M059J (cell line): Measurements from ENCODE around the gene CETN3. TPM values are rescaled to one million over a fixed set of nuclear protein-coding genes. Genes with fewer than 3 reads are reported as not detected.

Source experiments
- total RNA-seq: library from RNA; depleted of rRNA; stranded (reverse); fragments of >200 nt; shearing (Covaris generic); gene quantifications from 2 replicates; pipeline ENCODE4 v1.2.3, GENCODE V29; 2014; rRNA removed

Gene CETN3
- total RNA-seq, 1 experiment from 2014 or later, result 33.2 TPM

Other genes starting within 250 kb of the CETN3 start
- gene MBLAC2, start 65.0 kb upstream of the CETN3 start, total RNA-seq, result 2.5 and 2.6 TPM in 2 replicates
- 7.6 and 11.5 TPM in 2 replicates for gene POLR3G, start 65.1 kb upstream of the CETN3 start, total RNA-seq
- gene LYSMD3, start 119.8 kb upstream of the CETN3 start, total RNA-seq, result 13.2 and 18.1 TPM in 2 replicates
- gene ADGRV1, start 149.0 kb upstream of the CETN3 start, total RNA-seq, result 0.12 and 0.47 TPM in 2 replicates